ENCODE data around the gene CD34.
"Not testable (repeated sequence)": the region's sequence is repeated elsewhere in the genome, so short reads cannot be mapped to it uniquely, and the experiment has no call there.

Gene CD34

DNA sequence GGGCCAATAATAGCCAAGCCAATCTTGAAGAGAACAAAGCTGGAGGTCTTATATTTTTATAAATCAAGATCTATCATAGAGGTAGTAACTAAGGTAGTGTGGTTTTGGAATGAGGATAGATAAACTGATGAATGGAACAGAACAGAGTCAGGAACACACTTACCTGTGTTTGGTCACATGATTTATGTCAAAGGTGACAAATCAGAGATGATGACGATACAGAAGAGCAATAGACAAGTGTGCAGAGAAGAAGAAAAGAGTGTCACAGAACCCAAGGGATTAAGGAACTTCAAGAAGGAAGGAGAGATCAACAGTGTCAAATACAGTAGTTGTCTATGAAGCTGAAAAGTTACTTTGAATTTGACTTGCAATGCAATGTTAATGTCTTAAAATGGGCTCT is 16.1 kb upstream of the CD34 start:
- DNase-seq, result no peak

- DNase-seq, result not testable (repeated sequence)
Observed at GRCh38 chr1:207925969-207926368, 15.0 kb upstream of the CD34 start.

DNA sequence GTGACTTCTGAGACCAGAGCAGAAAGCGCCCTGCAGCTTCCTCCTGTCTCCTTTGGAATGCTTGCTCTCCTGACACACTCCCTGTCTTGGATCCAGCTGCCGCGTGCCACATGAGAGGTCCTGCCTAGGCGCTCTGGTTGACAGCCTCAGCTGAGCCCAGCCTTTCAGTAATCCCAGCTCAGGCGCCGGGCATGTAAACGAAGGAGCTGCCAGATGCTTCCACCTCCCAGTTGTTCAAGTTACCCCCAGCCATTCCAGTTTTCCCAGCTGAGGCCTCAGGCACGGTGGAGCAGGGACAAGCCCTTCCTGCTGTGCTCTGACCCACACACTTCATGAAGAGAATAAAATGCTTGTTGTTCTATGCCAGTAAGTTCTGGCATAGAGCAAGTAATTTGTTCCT is 14.3 kb upstream of the CD34 start:
- DNase-seq, result no peak

DNA sequence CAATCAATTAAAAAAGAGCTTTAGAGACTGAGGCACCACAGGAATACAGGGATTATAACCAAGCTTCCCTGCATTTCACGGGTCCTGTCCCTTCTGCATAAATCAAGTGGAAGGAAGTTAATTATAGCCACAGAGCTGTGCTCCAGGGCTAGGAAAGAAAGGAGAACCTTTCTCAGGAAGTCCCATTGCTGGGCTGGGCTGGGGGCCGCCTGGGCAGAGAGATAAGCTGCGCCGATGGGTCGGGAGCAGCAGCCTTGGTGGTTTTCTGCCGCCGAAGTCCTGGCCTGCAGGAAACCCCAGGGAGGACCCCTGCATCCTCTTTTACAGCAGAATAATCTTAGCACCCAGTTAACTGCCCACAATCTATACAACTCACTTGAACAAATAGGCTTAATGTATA is 12.6 kb upstream of the CD34 start:
- no peak for DNase-seq

GRCh38 chr1:207923121-207923520 is 12.2 kb upstream of the CD34 start:
- DNase-seq, result no peak

- no peak for DNase-seq
Observed at GRCh38 chr1:207922554-207922953, 11.6 kb upstream of the CD34 start.

DNA sequence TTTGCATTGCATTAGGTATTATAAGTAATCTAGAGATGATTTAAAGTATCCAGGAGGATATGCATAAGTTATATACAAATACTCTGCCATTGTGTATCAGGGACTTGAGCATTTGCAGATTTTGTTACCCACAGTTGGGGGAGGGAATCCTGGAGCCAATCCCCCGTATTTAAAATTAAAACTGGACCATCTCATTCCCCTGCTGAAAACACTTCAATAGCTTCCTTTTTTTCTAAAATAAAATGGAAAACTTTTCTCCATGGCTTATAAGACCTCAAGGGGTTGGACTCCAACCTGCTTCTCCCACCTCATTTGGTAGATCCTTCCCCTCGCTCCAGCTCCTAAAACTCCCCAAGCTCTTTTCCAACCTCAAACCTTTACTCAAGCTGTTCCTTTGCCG is 10.4 kb upstream of the CD34 start:
- DNase-seq, result no peak

GRCh38 chr1:207920444-207921021 is 9.6 kb upstream of the CD34 start:
- DNase-seq, result no peak

GRCh38 chr1:207919523-207920170 is 8.7 kb upstream of the CD34 start:
- no peak for DNase-seq

- DNase-seq, result no peak
Observed at GRCh38 chr1:207918581-207918980, 7.7 kb upstream of the CD34 start.

DNA sequence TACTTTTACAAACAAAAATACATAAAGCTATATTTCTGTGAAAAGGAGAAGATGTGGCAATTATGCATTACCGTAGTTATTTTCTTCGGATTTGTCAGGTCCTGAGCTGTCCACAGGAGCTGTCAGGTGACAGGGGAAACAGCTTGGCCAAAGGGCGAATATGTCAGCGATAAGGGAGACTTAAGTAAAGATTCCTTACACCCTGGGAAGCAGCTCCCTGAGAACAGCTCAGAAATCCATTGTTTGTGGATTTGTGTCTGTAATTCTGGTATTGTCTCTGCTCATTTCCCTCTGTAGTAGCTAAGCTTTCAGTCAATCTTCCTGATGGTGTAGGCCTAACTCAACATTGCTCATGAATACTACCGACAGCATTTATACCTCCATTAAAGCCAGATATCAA is 7.1 kb upstream of the CD34 start:
- DNase-seq, result no peak

DNA sequence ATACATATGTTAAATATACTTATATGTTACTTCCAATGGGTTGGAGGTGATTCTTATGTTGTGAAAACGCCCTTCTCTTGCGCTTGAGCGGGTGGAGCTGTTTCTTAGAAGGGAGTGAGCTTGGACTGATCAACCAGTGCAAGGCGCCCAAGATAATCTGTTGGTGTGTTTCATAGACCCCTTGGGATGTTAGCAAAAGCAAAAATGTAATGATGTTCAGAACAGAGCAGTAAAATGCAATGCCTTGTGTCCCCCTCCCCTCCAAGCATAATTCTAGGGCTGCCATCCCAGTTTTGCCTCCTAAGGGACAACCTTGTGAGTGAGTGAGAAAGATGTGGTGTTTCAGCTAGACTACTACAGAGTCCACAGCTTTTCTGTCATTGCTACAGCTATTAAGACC is 6.2 kb upstream of the CD34 start:
- no peak for DNase-seq

GRCh38 chr1:207913951-207914350 is 3.0 kb upstream of the CD34 start:
- DNase-seq, result no peak

DNA sequence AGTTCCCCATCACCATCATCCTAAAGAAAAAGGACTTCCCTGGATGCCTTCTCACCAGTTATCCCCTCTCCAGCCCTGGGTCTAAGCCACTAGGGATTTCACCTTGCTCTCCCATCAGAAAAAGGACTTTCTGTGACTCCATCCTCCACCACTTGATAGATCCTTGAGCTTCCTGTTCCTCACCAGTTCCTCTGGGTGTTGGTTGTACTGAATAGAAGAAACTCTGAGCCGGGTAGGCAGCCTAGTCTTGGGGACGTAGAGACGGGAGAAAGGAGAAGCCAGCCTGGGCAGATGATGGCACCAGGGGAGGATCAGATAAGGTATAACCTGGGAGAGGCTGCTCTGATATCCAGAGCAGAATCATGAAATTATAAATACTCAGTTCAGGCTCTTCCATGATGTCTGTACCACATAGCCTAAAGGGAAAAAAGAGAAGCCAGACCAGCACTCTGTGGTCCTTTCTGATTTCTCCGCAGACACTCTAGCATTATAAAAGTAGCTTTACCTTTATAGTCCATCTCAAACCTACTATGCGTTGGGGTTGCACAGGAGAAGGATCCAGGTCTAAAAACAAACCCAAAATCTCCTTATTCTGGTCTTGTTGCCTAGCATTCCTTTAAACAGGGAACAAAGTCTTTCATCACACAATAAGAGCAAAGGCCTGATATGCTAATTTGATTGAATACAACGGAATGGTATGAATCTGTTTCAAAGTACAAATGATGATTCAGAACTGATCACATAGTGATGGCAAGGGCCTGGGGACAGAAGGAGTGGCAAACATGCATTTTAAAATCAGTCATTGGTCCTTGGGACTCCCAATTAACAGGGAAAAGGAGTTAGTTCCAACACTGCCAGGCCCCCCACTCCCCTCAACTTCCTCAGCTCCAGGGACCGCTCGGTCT is 1.2 kb upstream of the CD34 start:
- no peak for DNase-seq

GRCh38 chr1:207909687-207910086 is 1.2 kb downstream of the CD34 start:
- no peak for DNase-seq

DNA sequence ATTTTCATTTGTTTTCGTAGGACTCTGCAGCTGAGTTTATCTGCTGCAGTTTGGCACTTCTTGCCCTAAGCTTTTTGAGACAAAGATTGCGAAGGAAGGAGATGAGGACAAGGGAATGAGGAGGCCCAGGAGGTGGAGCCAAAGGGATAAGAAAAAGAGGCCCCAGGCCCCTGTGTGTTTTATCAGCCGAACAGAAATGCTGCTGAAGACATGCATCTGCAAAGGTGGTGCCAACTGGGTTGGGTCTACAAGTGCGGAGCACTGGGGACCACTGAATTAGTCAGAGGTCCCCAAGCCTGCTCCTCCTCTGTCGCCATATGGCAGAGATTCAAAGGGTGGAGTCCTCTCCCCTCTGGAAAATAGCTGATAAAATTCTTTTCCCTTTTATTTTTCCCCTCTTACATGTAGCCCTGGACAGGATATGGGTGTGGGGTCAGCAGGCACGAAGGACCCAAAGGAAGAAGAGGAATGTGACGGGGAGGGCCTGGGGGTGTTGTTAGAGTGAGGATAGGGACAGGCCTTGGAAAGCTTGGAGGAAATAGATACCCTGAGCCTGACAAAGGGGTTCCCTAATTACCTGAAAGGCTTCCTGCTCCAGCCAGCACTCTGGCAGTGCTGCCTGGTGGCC is 2.7 kb downstream of the CD34 start:
- DNase-seq, result no peak

DNA sequence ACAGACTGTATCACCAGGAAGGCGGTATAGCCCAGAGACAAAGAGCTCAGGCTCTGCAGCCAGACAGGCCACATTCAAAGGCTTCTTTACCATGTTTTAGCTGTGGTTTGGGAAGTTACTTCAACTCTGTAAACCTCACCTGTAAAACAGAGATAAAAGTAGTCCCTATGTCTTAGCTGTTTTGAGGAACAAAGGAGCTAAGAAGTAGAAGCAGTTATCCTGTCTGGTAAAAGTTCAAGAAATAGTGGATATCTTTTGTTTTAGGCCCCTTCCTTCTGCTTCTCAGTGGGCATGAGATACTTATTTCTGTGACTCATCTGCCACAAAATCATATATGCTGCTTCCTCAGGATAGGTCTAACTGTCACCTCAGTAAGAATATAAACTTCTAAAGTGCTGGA is 6.5 kb downstream of the CD34 start:
- no peak for DNase-seq

- no peak for DNase-seq
Observed at GRCh38 chr1:207903767-207904166, 7.2 kb downstream of the CD34 start.

- no peak for DNase-seq
Observed at GRCh38 chr1:207903053-207903452, 7.9 kb downstream of the CD34 start.

GRCh38 chr1:207902566-207902965 is 8.4 kb downstream of the CD34 start:
- no peak for DNase-seq

DNA sequence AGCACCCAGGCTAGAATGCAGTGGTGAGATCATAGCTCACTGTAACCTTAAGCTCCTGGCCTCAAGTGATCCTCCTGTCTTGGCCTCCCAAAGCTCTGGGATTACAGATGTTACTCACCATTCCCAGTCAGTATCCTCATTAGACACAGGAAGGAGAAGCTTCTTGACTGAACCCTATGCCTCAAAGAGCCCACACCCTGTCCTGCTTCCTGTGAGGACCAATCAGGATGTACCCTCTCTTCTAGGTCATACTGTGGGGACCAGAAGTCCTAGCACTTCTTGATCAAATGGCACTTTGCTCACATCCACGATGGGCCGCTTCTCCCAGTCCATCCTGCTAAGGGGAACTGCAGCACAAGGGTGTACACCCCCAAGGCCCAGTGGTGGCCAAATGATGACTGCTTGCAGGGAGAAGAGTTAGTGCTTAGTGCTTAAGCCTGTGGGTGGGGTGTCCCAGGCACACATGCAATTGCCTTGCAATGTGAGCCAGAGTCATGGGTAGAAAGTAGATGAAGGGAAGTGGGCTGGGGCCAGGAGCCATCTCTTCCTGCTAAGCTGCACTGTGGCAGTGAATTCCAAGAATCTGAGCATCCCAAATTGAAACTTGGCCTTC is 9.8 kb downstream of the CD34 start:
- DNase-seq, result no peak

DNA sequence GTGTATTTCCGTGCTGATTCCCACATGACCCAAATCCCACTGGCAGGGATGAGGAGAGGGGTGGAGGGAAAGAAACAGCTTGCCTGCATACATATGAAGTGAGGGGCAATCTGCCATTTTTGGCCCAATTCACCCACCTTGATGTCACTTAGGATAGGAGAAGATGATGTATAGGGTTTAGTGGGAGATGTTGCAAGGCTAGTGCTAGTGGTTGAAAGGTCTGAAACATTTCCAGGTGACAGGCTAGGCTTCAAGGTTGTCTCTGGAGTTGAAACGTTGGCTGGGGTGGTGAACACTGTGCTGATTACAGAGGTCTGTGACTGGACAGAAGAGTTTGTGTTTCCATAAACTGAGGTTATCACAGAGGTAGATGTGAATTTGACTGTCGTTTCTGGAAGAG is 12.1 kb downstream of the CD34 start:
- no peak for DNase-seq

GRCh38 chr1:207898260-207898659 is 12.7 kb downstream of the CD34 start:
- no peak for DNase-seq

All from midbrain (tissue), 1 donor.